Amniotic stem cell (primary cell): ENCODE results near the gene SLC38A8.

Source experiments
- DNase-seq: peaks from one replicate; lab custom pipeline; 2025; lab: John Stamatoyannopoulos, UW

The SLC38A8 gene

DNA sequence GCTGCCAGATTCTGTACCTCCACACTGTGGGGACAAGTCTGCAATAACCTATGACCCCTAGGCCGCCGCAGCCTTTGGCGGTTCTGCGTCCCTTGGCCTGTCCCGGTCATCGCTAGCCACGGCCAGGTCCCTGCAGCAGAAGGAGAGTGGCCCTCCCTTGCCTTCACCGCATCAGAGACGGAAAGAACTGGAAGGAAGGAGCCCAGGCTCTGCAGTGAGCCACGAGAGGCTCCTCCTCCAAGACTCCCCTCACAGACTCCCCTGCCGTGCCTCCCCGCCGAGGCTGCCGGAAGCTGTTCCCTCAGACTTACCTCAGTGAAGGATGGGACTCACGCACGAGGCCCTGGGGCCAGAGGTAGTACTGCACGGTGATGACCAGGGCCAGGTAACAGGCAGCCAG, 11.0 kb downstream of the SLC38A8 start:
- DNase-seq: no peak

DNA sequence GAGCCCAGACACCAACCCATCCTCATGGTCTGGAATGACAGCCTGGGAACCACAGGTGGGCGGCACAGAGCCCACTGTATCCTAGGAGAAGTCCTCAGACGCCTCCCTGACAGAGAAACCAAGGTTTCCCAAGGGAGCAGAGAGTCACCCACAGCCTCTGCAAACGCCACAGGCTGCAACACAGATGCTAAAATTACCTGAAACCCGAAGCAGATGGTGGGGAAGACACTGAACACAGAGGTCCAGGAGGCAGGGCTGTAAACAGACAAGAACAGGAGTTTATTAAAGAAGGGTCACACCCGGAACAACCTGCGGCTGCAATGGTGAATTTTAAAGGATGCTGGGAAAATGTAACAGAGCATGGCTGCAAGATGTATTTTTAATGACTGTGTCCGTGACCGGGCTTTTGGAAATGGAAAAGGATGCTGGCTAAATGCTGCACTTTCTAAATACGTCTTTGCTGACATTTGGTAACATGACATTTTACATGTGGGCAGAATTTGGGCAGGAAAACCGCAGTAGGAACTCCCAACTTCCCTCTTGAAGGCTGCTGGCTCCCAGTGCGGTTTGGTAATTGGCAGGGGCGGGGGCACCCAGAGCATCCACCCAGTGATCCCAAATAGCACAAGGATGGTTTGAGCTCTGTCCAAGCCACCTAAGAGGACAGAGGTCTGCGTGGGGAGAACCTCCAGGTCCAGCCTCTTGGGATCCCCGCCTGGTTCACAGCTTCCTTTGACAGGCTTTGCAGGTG, 13.1 kb downstream of the SLC38A8 start:
- no peak for DNase-seq

DNA sequence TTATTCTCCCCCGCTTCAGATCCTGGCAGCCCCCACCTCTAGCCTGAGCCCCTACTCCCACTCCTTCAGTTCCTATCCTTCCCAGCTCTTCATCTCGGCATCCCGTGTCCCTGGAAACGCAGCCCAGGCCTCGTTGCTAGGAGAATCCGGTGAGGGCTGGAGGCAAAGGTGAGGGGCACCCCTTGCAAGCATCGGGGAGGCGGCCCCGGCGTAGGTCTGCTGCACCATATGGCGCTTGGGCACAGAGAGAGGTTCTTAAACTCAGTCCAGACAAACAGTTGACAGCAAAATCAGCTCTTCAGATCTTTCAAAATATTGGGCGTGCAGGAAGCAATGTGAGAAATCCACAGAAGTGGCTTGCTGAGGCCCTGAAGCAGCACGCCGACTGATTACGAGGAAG, 15.0 kb downstream of the SLC38A8 start:
- DNase-seq: no peak

DNA sequence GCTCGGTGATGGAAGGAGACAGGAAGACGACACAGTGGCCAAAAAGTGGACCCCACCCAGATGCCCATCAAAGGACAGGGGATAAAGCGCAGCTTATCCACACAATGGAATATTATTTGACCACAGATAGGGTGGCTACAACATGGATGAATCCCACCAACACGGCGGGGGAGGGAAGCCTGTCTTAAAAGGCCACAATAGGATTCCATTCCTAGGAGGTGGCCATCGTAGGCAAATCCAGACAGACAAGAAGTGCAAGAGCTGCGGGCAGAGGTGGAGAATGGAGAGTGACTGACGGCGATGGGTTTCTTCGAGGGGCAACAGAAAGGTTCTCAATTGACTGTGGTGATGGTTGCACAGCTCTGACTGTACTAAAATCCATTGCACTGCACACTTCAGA, 16.0 kb downstream of the SLC38A8 start:
- DNase-seq: no peak

DNA sequence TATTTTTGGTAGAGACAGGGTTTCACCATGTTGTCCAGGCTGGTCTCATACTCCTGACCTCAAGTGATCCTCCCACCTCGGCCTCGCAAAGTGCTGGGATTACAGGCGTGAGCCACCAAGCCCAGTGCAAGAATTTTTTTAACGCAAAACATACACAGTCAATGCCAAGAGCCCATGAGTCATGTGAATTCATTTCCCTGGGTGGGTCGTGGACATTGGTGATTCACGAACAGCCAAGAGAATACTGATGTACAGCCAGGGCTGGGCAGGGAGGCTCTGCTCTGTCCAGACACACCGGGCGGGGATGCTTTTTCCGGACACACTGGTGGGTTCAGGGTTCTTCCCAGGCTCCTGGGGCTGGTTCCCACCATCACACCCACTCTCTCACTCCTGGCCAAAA, 17.7 kb downstream of the SLC38A8 start:
- DNase-seq: peak; percentile 24

DNA sequence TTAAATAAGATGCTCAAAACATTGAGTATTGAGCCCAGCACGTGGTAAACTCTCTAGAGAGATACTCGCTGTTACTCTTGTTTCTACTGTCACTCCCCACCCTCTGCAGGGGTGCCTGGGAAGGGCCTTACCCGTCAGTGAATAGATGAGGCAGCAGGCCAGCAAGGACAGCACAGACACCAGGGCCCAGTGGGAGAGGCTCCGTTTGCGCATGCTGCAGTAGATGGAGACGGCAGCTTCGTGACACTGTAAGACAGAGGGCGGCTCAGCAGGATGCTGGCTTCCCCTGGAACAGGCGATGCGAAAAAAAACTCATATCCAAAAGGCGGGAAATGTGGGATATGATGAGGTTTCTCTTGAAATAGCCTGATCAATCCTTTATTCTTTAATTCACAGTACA, 20.0 kb downstream of the SLC38A8 start:
- DNase-seq: no peak

DNA sequence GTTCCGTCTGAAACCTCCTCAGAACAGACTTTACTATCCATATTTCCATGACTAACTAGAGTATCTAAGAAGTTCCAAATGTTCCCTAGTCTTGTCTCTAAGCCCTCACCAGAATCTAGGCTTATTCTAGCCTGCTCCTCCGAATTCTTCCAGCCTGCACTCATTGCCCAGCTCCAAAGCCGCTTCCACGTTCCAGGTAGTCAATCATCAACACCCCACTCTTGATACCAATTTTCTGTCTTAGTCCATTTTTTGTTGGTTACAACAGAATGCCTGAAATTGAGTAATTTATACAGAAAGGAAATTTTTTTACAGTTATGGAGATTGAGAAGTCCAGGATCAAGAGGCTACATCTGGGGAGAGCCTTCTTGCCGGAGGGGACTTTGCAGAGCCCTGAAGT, 21.1 kb downstream of the SLC38A8 start:
- no peak for DNase-seq

DNA sequence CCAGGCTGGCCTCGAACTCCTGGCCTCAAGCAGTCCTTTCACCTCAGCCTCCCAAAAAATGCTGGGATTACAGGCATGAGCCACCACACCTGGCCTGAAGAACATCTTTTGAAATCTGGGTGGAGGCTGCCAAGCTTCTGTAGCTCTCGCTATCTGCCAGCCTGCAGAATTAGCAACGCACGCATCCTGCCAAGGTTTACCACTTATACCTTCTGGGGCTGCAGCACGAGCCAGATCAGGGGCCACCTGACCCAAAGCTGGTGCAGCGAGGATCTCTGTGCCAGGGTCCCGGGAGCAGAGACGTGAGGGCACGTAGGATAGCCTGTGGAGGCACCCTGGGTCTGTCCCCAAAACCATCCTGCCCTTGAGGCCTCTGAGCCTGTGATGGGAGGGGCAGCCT, 22.2 kb downstream of the SLC38A8 start:
- DNase-seq: no peak

DNA sequence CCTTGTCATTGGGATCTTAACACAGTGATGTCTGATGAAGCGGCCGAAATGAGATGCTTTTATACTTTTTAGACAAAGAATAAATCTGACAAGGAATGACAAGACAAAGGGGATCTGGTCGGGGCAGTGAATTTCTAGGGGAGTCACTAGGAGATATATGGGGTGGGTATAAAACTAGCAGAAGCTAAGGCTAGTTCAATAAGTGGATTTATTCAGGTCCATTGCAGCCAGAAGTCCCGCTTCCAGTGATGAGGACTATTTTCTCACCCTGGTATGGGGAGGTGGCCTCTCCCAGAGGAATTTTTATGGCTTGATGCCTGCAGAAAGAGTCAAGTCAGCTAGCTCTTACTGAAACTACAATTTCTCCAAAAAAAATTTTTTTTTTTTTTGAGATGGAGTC, 23.9 kb downstream of the SLC38A8 start:
- DNase-seq: no peak

DNA sequence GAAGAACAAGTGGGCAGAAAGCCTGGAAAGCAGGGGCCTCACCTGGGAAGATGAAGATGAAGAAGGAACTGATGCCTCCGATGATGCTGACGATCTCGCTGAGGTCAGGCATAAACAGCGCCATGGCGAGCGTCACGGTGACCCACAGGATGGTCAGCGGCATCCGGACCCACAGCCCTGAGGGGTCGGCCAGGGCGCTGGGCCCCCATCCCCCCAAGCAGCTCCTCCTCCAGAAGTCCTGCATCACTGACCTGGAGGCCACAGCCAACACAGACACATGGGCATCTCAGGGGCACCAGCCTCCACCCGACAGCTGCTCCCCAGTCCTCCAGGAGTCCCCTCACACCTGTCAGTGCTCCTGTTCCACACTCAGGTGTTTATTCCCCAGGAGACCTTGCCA, 26.1 kb downstream of the SLC38A8 start:
- no peak for DNase-seq

DNA sequence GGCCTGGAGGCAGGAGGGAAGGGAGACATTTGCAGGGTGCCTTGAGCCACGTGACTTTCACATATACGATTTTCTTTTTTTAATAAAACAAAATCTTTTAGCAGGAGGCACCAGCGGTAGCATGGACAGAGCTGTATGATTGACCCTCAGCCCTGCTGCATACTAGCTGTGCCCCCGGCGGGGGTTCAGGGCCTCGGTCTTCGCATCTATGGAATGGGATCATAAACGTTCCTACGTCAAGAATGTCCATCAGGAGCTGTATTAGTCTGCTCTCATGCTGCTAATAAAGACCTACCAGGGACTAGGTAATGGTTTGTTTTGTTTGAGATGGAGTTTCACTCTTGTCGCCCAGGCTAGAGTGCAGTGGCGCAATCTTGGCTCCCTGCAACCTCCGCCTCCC, 27.2 kb downstream of the SLC38A8 start:
- no peak for DNase-seq

DNA sequence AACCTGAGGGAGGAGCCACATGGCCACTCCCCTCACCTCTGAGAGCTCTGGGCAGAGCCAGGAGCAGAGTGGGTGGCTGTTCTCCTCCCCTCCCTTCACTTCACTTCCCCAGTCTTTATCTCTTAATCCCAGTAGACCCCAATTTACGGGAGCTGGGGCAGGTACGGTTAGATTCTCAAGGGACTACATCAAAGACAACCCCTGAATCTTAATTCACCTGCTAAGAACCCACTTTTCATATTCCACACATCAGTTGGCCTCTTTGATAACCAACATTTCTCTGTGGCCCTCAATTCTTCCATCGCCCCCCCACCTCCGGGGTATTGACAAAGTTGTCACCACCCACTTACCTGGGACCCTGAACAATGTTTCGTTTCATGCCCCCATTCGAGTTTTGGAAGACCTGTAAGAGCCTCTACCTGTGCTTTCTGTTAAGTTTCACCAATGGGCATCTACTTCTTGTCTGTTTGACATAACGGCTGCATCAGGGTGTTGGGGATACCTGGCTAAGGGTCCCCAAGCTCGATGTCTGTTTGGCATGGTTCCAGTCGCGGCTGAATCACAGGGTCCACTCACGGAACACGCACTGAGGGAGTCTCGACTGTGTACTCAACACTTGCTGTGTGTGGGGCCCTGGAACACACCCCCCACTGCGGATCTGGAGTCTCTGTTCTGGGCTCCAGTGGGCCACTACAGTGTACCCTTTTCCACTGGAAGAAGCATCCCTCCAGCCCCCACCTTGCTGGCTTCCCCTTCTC, 27.8 kb downstream of the SLC38A8 start:
- no peak for DNase-seq

DNA sequence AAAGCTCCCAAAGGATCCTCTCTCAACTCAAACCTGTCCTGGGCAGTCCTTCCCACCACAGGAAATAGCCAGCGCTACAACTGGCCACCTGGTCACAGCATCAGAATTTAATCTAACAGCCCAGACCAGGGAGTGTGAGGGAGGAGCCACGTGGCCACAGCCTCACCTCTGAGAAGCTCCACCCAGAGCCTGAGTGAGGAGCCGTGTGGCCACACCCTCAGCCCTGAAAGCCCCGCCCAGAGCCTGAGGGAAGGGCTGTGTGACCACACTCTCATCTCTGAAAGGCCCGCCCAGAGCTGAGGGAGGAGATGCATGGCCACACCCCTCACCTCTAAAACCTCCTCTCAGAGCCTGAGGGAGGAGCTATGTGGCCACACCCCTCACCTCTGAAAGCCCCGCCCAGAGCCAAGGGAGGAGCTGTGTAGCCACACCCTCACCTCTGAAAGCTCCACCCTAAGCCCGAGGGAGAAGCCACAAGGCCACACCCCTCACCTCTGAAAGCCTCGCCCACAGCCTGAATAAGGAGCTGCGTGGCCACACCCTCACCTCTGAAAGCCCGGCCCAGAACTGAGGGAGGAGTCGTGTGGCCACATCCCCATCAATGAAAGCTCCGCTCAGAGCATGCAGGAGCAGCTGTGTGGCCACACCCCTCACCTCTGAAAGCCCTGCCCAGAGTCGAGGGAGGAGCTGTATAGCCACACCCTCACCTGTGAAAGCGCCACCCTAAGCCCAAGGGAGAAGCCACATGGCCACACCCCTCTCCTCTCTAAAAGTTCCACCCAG, 28.6 kb downstream of the SLC38A8 start:
- no peak for DNase-seq

DNA sequence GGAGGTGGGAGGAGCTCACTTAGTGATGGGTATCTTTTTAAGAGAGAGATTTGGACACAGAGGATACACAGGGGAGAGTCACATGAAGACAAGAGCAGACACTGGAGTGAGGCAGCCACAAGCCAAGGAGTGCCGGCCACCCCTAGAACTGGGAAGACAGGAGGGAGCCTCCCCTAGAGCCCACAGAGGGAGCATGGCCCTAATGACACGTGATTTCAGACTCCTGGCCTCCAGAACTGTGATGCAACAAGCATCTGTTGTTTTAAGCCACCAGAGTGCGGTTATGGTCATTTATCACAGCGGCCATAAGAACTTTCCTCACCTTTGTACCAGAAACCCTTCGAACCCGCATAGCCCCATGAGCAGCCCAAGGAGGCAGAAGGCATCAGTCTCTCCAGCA, 33.3 kb downstream of the SLC38A8 start:
- no peak for DNase-seq

DNA sequence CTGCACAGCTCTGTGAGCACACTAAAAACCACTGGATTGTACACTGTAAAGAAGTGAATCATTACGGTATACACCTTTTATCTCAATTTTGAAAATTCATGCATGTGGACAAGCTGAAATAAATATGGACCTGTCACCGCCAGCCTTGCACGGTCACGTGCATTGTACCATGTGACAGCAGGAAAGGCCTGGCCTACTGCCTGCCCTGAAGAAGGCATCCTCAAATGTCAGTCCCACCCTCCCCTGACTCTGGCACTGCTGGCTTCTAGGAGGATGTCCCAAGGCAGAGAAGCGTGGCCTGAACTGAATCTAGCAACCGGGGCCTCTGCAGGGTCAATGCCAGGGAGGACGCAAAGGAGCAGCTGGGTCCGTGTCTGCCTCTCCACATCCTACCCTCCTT, 34.6 kb downstream of the SLC38A8 start:
- DNase-seq: no peak

DNA sequence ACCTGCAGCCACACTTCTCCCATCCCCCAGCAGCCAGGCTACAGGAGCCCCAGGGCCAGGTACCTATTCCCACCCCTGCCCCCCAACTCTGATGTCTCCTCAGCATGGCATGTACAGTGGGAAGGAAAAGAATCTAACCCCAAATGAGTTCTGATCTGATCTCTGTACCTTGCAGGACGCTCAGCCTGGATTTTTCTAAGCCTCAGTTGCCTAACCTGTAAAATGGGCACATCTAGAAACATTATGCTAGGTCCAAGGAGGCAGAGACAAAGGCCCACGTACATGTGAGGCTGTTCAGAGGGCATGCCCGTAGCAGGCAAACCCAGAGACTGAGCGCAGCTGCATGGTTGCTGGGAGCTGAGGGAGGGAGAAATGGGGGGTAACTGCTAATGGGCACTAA, 35.1 kb downstream of the SLC38A8 start:
- no peak for DNase-seq

DNA sequence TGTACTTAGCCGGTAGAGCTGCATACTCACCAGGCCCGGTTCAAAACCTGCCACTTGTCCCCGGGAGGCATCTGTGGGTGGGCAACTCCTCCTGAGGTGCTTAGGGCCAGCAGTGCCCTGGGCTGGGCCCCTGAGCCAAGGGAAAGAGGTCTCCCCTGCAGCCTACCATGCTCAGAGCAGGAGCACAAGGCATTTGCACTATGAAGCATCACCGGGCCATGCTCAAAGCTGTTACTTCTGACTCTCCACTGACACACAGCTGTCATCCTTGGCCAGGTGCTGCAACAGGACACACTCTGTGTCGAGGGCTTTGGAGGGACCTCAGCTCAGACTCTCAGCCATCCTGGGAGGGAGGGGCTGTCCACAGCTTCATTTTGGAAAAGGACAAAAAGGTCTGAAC, 37.2 kb downstream of the SLC38A8 start:
- DNase-seq: no peak

DNA sequence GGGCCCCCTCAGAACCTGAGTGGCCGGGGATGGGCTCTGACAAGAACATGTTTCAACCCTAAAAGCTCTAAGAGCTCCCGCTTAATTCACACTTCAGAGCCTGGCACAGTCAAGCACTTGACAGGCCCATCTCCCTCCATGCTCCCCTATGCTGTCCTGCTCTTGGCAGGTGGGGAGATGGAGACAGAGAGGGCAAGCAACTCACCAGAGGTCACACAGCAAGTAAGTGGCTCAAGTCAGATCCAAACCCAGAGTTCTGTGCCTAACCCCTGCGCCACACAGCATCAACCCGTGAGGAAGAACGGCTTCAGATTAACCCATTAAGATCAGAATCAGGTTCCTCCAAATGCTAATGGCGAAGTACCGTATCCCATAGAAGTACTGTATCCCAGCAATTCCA, 38.2 kb downstream of the SLC38A8 start:
- no peak for DNase-seq

DNA sequence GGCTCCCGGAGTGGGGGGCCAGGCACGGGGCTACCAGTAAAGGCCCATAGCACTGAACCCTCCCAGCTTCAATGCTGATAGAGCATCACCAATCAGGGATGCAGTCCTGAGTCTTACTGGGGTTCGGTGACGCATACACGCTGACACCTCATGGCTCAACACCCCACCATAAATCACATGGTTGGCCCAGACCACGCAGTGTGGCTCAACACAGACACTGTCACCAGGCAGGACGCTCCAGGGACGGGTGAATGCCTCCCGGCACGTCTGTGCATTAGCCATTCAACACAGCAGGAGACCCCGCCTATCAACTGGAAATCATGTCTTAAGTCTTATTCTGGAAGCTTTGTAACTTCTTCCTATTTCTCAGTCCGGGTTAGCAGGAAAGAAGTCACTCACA, 39.6 kb downstream of the SLC38A8 start:
- DNase-seq: no peak

DNA sequence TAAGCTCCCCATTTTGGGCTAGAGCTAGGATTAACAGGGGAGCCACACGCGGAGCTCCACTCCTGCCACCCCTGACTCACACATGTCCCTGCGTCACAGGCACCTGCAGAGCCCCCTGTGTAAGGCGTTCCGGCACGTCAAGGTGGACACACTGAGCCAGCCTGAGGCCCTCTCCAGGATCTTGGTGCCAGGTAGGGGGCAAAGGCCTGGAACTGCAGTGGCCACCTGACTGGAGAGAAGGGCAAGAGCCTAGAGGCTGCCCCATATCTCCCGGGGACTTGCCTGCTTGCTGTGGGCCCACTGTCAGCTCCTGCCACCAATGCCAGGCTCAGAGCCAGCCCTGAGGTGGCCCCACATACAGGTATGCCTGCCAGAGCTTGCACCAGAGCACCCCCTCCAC, 40.9 kb downstream of the SLC38A8 start:
- no peak for DNase-seq

DNA sequence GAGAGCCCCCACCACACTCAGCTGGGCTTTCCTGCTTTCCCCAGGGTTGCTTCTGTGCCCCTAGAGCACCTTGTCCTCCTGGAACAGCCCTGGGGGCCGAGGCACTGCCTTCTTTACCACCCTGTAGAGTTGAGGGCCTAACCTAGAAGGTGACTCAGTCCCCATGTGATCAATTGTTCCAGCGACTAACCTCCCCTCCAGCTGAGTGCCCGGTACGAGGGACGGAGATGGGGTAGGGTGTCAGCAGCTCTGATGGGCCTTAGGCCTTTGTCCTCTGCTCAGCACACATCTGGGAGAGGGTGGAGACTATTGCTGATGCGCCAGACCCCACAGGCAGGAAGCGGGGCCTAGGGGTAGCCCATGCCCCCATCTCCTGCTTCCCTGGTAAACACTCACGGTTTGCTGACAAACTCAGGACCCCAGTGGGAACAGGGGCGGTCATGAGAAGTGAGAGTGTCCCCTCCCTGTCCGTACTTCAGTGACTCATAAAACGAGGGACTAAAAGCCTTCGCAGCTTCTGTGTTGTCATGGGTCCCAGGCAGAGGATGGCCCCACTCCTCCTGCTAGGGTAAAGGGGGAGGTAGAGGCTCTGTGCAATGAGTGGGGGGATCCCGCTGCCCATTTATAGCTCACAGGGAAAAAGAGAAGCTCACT, 41.5 kb downstream of the SLC38A8 start:
- no peak for DNase-seq

DNA sequence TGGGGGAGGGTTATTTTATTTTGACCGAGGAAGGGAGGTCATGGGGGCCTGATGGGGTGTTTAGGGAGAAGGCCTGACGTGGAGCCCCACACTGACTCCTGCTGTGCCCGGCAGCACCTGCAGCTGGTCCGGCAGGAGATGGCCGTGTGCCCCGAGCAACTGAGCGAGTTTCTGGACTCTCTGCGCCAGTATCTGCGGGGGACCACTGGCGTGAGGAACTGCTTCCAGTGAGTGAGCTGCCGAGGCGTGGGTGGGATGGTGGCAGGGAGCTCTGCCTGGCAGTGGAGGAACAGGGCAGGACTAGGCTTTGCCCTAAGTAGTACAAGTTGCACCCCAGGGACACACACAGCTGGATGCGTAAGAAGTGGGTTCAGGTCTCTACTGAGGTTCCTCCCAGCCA, 44.5 kb downstream of the SLC38A8 start:
- no peak for DNase-seq
